WTC11 (cell line): ENCODE measurements around the gene TMEM272. TPM values are rescaled to one million over a fixed set of nuclear protein-coding genes. Genes with fewer than 3 reads are reported as not detected.

Experiments
- ATAC-seq: fragments of 200-7000 bp; cut with Tn5 transposase; 2 replicates; pipeline ENCODE4 v1.10.0; 2021; ENCODE audit warnings: mild to moderate bottlenecking, moderate library complexity
- CTCF ChIA-PET: fragments of 300-600 bp; sonication (Branson Sonifier 250); formaldehyde crosslinking; loops from one replicate; lab custom pipeline; 2021; ENCODE audit warnings: antibody characterized with exemption; lab: Charles Lee
- POLR2A ChIA-PET: fragments of 350-600 bp; sonication (Branson Sonifier 250); formaldehyde crosslinking; loops from one replicate; lab custom pipeline; 2021; ENCODE audit warnings: antibody characterized with exemption; lab: Charles Lee
- DNase-seq: peaks from one replicate; pipeline ENCODE4 v3.0.0; 2021; ENCODE audit warnings: low spot score
- H3K27ac Mint-ChIP-seq: 2 replicates; pipeline ENCODE4 v1.8.0; 2021; ENCODE audit warnings: mixed read lengths
- H3K27me3 Mint-ChIP-seq: 2 replicates; pipeline ENCODE4 v1.8.0; 2021; ENCODE audit warnings: low read depth, mild to moderate bottlenecking, moderate library complexity, mixed read lengths
- H3K36me3 Mint-ChIP-seq: 2 replicates; pipeline ENCODE4 v1.8.0; 2021; ENCODE audit warnings: mixed read lengths
- H3K4me1 Mint-ChIP-seq: 2 replicates; pipeline ENCODE4 v1.8.0; 2022; ENCODE audit warnings: mixed read lengths
- H3K4me3 Mint-ChIP-seq: 2 replicates; pipeline ENCODE4 v1.8.0; 2021; ENCODE audit warnings: mild to moderate bottlenecking, moderate library complexity, mixed read lengths
- H3K9me3 Mint-ChIP-seq: 2 replicates; pipeline ENCODE4 v1.8.0; 2021; ENCODE audit warnings: mixed read lengths
- CREM ChIP-seq: sonication (generic); formaldehyde crosslinking; IDR thresholded peaks from 2 replicates; pipeline ENCODE4 v1.8.1; 2022; ENCODE audit warnings: mild to moderate bottlenecking, missing genetic modification reagents, moderate library complexity
- EMX1 ChIP-seq: fragments of 250-450 bp; sonication (Bioruptor Pico); IDR thresholded peaks from 2 replicates; pipeline ENCODE4 v1.8.0; 2021; ENCODE audit warnings: mild to moderate bottlenecking
- ESRRA ChIP-seq: sonication (generic); formaldehyde crosslinking; IDR thresholded peaks from 2 replicates; pipeline ENCODE4 v1.8.1; 2022; ENCODE audit warnings: mild to moderate bottlenecking, missing genetic modification reagents, borderline replicate concordance
- GABPB1 ChIP-seq: sonication (generic); formaldehyde crosslinking; IDR thresholded peaks from 2 replicates; pipeline ENCODE4 v1.8.1; 2023; ENCODE audit warnings: mild to moderate bottlenecking, missing genetic modification reagents
- GRHL2 ChIP-seq: fragments of 250-450 bp; sonication (Bioruptor Pico); IDR thresholded peaks from 2 replicates; pipeline ENCODE4 v1.8.0; 2022; ENCODE audit warnings: mild to moderate bottlenecking, moderate library complexity; ENCODE audit not compliant: insufficient replicate concordance, severe bottlenecking
- KAT7 ChIP-seq: sonication (generic); formaldehyde crosslinking; IDR thresholded peaks from 2 replicates; pipeline ENCODE4 v1.8.1; 2023; ENCODE audit warnings: missing genetic modification reagents, mild to moderate bottlenecking, borderline replicate concordance
- MYBL2 ChIP-seq: sonication (generic); formaldehyde crosslinking; IDR thresholded peaks from 2 replicates; pipeline ENCODE4 v1.8.1; 2023; ENCODE audit warnings: mild to moderate bottlenecking, moderate library complexity, missing genetic modification reagents
- SOX15 ChIP-seq: fragments of 250-450 bp; sonication (Bioruptor Pico); IDR thresholded peaks from 2 replicates; pipeline ENCODE4 v1.9.0; 2021; ENCODE audit warnings: mild to moderate bottlenecking
- TCF7 ChIP-seq: sonication (generic); formaldehyde crosslinking; IDR thresholded peaks from 2 replicates; pipeline ENCODE4 v1.8.0; 2022; ENCODE audit warnings: mild to moderate bottlenecking, low read depth, missing genetic modification reagents, moderate library complexity
- ZNF121 ChIP-seq: sonication (generic); formaldehyde crosslinking; IDR thresholded peaks from 2 replicates; pipeline ENCODE4 v1.8.0; 2023; ENCODE audit warnings: missing genetic modification reagents
- ZNF396 ChIP-seq: fragments of 250-450 bp; sonication (Bioruptor Pico); IDR thresholded peaks from 2 replicates; pipeline ENCODE4 v1.8.0; 2021; ENCODE audit warnings: mild to moderate bottlenecking, moderate library complexity, borderline replicate concordance
- total RNA-seq: library from RNA; stranded (reverse); gene quantifications from 3 replicates; pipeline ENCODE4 v1.2.3, GENCODE V29; 2021
- TF ChIP-seq, protein P1 (sequence below): sonication (generic); formaldehyde crosslinking; IDR thresholded peaks from 2 replicates; pipeline ENCODE4 v1.8.0; 2023; ENCODE audit warnings: missing genetic modification reagents, mild to moderate bottlenecking, borderline replicate concordance
- TF ChIP-seq, protein P2 (sequence below): sonication (generic); formaldehyde crosslinking; IDR thresholded peaks from 2 replicates; pipeline ENCODE4 v1.8.0; 2023; ENCODE audit warnings: mild to moderate bottlenecking, missing genetic modification reagents
- TF ChIP-seq, protein P3 (sequence below): fragments of 250-450 bp; sonication (Bioruptor Pico); IDR thresholded peaks from 2 replicates; pipeline ENCODE4 v1.9.0; 2021; ENCODE audit warnings: mild to moderate bottlenecking
- TF ChIP-seq, protein P4 (sequence below): fragments of 250-450 bp; sonication (Bioruptor Pico); IDR thresholded peaks from 2 replicates; pipeline ENCODE4 v1.8.0; 2021; ENCODE audit warnings: mild to moderate bottlenecking
- TF ChIP-seq, protein P5 (sequence below): sonication (generic); formaldehyde crosslinking; IDR thresholded peaks from 2 replicates; pipeline ENCODE4 v1.8.0; 2022; ENCODE audit warnings: mild to moderate bottlenecking, missing genetic modification reagents
- TF ChIP-seq, protein P6 (sequence below): fragments of 200-600 bp; IDR thresholded peaks from 2 replicates; pipeline ENCODE4 v1.8.0; 2022; ENCODE audit warnings: antibody characterized with exemption

Gene TMEM272
- total RNA-seq, 1 experiment from 2014 or later, result not detected

DNA sequence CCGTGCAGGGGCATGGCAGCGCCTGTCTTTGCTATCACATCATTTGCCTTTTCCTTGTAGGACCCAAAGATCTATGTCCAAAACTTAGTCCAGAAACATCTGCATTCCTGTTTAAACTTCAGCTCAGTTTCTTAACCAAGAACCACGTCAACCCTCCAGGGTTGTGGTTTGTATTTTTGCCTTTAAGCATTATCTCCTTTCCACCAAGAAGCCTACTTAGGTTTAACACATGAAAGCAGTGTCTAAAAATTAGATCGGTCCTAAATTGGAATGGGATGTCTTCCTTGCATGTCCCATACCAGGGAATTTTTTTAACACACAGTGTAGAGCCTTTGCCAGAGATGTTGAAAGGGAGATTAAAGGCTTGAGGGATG is 79.8 kb downstream of the TMEM272 start:
- H3K9me3 Mint-ChIP-seq, result no peaks in the 10 kb centered on the region
- ATAC-seq (no peak), DNase-seq (no peak)
- ChIA-PET POLR2A (no interaction called here), CTCF (no interaction called here)
- peak overlapping the region; percentile 7; the same call in 1 of the 2 replicates for H3K27ac Mint-ChIP-seq
- H3K4me1 Mint-ChIP-seq, result peaks cover 14% of the 10 kb centered on the region
- H3K27me3 Mint-ChIP-seq, result no peaks in the 10 kb centered on the region
- H3K36me3 Mint-ChIP-seq, result peaks cover 12% of the 10 kb centered on the region; the same call in 1 of the 2 replicates
- H3K4me3 Mint-ChIP-seq, result no peak overlapping the region
- TF ChIP-seq, protein P1, sequence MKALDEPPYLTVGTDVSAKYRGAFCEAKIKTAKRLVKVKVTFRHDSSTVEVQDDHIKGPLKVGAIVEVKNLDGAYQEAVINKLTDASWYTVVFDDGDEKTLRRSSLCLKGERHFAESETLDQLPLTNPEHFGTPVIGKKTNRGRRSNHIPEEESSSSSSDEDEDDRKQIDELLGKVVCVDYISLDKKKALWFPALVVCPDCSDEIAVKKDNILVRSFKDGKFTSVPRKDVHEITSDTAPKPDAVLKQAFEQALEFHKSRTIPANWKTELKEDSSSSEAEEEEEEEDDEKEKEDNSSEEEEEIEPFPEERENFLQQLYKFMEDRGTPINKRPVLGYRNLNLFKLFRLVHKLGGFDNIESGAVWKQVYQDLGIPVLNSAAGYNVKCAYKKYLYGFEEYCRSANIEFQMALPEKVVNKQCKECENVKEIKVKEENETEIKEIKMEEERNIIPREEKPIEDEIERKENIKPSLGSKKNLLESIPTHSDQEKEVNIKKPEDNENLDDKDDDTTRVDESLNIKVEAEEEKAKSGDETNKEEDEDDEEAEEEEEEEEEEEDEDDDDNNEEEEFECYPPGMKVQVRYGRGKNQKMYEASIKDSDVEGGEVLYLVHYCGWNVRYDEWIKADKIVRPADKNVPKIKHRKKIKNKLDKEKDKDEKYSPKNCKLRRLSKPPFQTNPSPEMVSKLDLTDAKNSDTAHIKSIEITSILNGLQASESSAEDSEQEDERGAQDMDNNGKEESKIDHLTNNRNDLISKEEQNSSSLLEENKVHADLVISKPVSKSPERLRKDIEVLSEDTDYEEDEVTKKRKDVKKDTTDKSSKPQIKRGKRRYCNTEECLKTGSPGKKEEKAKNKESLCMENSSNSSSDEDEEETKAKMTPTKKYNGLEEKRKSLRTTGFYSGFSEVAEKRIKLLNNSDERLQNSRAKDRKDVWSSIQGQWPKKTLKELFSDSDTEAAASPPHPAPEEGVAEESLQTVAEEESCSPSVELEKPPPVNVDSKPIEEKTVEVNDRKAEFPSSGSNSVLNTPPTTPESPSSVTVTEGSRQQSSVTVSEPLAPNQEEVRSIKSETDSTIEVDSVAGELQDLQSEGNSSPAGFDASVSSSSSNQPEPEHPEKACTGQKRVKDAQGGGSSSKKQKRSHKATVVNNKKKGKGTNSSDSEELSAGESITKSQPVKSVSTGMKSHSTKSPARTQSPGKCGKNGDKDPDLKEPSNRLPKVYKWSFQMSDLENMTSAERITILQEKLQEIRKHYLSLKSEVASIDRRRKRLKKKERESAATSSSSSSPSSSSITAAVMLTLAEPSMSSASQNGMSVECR, result no peak
- TF ChIP-seq, protein P2, sequence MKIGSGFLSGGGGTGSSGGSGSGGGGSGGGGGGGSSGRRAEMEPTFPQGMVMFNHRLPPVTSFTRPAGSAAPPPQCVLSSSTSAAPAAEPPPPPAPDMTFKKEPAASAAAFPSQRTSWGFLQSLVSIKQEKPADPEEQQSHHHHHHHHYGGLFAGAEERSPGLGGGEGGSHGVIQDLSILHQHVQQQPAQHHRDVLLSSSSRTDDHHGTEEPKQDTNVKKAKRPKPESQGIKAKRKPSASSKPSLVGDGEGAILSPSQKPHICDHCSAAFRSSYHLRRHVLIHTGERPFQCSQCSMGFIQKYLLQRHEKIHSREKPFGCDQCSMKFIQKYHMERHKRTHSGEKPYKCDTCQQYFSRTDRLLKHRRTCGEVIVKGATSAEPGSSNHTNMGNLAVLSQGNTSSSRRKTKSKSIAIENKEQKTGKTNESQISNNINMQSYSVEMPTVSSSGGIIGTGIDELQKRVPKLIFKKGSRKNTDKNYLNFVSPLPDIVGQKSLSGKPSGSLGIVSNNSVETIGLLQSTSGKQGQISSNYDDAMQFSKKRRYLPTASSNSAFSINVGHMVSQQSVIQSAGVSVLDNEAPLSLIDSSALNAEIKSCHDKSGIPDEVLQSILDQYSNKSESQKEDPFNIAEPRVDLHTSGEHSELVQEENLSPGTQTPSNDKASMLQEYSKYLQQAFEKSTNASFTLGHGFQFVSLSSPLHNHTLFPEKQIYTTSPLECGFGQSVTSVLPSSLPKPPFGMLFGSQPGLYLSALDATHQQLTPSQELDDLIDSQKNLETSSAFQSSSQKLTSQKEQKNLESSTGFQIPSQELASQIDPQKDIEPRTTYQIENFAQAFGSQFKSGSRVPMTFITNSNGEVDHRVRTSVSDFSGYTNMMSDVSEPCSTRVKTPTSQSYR (CRISPR knock-in tag), result no peak
- TF ChIP-seq GABPB1 (CRISPR knock-in tag) (no peak), TCF7 (CRISPR knock-in tag) (no peak)
- TF ChIP-seq, protein P3, sequence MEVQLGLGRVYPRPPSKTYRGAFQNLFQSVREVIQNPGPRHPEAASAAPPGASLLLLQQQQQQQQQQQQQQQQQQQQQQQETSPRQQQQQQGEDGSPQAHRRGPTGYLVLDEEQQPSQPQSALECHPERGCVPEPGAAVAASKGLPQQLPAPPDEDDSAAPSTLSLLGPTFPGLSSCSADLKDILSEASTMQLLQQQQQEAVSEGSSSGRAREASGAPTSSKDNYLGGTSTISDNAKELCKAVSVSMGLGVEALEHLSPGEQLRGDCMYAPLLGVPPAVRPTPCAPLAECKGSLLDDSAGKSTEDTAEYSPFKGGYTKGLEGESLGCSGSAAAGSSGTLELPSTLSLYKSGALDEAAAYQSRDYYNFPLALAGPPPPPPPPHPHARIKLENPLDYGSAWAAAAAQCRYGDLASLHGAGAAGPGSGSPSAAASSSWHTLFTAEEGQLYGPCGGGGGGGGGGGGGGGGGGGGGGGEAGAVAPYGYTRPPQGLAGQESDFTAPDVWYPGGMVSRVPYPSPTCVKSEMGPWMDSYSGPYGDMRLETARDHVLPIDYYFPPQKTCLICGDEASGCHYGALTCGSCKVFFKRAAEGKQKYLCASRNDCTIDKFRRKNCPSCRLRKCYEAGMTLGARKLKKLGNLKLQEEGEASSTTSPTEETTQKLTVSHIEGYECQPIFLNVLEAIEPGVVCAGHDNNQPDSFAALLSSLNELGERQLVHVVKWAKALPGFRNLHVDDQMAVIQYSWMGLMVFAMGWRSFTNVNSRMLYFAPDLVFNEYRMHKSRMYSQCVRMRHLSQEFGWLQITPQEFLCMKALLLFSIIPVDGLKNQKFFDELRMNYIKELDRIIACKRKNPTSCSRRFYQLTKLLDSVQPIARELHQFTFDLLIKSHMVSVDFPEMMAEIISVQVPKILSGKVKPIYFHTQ (CRISPR knock-in tag), result no peak

DNA sequence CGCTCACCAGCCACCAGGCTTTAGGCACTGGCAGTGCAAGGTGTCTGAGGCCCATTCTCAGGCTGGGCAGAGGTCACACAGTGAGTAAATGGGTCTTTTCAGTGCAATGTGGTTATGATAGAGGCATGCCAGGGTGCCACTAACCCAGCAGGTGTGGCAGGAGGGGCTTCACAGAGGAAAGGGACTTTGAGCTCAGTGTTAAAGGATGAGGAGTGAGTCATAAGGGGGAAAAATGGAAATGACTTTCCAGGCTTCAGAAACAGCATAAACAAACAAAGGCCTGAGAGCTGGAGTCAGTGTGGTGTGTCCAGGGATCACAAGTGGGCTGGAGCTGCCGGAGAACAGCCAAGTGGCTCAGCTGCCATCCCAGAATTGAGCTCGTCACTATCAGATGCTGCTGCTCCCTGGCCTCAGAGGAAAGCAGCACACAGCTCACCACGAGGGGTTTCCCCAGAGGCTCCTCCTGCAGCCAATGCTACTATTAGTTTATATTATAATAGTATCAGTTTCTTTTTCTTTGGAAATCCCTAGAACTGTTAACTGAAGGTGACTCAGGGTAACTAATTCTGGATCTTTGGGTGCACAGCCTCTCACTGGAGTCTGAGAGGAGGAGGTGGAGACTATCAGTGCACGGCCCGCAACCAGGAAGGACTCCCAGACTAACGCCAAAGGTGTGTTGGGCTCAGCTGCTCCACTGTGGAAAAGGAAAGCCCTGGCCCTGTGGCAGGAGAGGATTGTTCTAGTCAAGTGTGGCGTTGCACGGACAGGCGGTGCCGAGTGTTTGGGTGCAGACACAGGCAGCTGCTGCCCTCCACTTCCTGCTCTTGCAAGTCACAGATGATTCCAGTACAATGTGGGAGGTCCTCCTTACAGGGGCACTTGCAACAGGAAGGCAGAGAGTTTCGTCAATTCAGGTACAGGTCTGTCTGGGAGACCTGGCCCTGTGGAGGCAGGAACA is 80.5 kb downstream of the TMEM272 start:
- POLR2A ChIA-PET, result no interaction called here
- ATAC-seq, result no peak
- H3K4me1 Mint-ChIP-seq, result peaks cover 14% of the 10 kb centered on the region
- TF ChIP-seq KAT7 (CRISPR knock-in tag) (no peak), ESRRA (CRISPR knock-in tag) (no peak), ZNF121 (CRISPR knock-in tag) (no peak), GRHL2 (no peak), CREM (CRISPR knock-in tag) (no peak), ZNF396 (CRISPR knock-in tag) (no peak), SOX15 (CRISPR knock-in tag) (no peak), EMX1 (CRISPR knock-in tag) (no peak), MYBL2 (CRISPR knock-in tag) (no peak)
- TF ChIP-seq, protein P4, sequence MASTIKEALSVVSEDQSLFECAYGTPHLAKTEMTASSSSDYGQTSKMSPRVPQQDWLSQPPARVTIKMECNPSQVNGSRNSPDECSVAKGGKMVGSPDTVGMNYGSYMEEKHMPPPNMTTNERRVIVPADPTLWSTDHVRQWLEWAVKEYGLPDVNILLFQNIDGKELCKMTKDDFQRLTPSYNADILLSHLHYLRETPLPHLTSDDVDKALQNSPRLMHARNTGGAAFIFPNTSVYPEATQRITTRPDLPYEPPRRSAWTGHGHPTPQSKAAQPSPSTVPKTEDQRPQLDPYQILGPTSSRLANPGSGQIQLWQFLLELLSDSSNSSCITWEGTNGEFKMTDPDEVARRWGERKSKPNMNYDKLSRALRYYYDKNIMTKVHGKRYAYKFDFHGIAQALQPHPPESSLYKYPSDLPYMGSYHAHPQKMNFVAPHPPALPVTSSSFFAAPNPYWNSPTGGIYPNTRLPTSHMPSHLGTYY (CRISPR knock-in tag), result no peak
- TF ChIP-seq, protein P5, sequence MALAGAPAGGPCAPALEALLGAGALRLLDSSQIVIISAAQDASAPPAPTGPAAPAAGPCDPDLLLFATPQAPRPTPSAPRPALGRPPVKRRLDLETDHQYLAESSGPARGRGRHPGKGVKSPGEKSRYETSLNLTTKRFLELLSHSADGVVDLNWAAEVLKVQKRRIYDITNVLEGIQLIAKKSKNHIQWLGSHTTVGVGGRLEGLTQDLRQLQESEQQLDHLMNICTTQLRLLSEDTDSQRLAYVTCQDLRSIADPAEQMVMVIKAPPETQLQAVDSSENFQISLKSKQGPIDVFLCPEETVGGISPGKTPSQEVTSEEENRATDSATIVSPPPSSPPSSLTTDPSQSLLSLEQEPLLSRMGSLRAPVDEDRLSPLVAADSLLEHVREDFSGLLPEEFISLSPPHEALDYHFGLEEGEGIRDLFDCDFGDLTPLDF, result no peak
- TF ChIP-seq, protein P6, sequence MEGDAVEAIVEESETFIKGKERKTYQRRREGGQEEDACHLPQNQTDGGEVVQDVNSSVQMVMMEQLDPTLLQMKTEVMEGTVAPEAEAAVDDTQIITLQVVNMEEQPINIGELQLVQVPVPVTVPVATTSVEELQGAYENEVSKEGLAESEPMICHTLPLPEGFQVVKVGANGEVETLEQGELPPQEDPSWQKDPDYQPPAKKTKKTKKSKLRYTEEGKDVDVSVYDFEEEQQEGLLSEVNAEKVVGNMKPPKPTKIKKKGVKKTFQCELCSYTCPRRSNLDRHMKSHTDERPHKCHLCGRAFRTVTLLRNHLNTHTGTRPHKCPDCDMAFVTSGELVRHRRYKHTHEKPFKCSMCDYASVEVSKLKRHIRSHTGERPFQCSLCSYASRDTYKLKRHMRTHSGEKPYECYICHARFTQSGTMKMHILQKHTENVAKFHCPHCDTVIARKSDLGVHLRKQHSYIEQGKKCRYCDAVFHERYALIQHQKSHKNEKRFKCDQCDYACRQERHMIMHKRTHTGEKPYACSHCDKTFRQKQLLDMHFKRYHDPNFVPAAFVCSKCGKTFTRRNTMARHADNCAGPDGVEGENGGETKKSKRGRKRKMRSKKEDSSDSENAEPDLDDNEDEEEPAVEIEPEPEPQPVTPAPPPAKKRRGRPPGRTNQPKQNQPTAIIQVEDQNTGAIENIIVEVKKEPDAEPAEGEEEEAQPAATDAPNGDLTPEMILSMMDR, result no peak

More for the DNA sequence above, 80.5 kb downstream of the TMEM272 start:
- H3K4me3 Mint-ChIP-seq, result no peak overlapping the region
- H3K36me3 Mint-ChIP-seq, result peaks cover 19% of the 10 kb centered on the region; the same call in 1 of the 2 replicates
- CTCF ChIA-PET, result interaction anchor here (0.6 to 1.5 kb wide), 3 partner anchors 33 to 1058 kb away, joined by 3 to 6 read pairs (median 3); no protein-coding TSS in a partner anchor
- no peaks in the 10 kb centered on the region for H3K27me3 Mint-ChIP-seq
- H3K9me3 Mint-ChIP-seq, result no peaks in the 10 kb centered on the region
- peak overlapping the region; percentile 47 for H3K27ac Mint-ChIP-seq
- DNase-seq, result no peak
